HG02884 (cell line): ENCODE results near the gene DIPK1C.

Experiments
- ATAC-seq: cut with Tn5 transposase; IDR thresholded peaks from one replicate; pipeline ENCODE4 v1.9.1; 2021; ENCODE audit warnings: mild to moderate bottlenecking, moderate library complexity; ENCODE audit not compliant: unreplicated experiment

The DIPK1C gene

DNA sequence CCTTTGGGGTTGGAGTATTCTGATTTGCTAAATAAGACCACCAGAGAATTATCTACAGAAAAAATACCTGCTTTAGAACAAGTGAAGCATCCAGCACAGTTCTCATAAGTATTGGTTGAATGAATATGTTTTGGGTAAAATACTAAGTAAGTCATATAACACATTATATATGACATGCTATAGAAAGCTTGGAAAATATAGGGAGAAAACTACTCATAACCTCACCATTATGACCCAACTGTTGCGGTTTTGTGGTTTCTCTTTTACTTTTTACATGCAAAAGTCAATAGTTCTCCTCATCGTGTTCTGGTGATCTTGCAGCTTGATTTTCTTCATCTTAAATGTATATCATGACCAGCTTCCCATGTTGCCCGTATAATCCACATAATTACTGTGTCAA is 66.2 kb downstream of the DIPK1C start:
- no peak for ATAC-seq

DNA sequence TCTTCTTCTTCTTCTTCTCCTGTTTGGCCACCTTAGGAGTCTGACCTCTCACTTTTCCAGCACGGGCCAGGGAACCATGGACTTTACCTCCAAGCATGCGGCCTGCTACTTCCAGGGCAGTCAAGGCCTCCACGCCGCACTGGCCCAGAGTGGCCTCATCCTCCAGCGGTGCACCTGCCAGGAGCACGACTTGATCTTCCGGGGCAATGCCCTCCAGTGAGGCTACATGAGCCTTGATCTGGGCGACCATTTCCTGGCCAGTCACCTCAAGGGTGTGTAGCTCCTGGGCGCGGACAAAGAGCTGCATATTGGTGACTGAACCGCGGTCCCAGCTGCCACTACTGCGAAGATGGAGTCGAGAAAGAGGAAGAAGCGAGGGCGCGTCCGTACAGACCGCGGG is 67.1 kb downstream of the DIPK1C start:
- no peak for ATAC-seq

DNA sequence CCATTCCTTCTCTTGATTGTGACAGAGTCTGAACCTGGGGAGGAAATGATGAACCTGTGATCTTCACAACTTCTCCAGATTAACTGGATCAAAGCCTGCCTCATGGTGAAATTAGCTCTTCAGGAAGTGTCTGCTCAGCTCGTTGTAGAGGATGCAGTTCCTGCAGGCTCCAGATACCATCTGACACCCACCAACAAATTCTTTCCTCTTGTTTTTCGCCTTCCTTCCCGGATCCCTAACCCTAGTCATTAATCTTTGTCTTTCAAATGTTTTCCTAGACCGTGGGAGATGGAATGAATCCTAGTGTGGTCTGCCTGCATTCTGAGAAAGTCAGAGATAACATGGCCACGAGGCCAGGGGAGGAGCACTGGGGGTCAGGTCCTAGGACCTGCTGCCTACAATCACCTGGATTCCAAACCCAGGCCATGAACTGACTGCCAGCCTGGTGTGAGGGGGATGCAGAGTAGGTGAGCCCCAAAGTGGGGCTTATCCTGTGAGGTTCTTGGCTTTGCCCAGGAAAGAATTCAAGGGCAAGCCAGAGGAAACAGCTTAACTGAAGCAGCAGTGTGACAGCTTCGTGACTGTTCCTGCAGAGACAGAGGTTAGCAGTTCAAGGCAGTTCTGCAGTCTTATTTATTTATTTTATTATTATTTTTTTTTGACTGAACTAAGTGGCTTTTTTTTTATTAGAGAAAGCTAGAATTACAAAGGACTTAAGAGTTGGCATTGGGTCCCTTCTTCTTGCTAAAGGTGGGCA is 67.8 kb downstream of the DIPK1C start:
- ATAC-seq = no peak

DNA sequence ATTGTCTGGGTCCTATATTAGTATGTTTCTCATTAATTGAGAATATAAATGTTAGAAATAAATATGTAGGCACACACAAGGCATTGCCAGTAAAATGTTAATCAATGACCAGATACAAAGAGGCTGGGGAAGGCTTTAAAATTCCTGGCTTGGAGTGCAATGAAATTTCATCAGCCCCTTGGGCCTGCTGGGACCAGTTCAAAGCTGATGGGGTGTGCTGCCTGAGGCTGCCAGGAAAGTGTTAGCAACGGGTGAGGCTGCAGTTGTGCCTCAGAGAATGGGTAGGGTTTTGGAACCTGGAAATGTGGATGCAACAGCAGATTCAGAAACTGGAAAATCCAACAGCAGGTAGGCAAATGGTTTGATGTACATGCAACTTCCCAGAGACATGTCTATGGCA is 68.9 kb downstream of the DIPK1C start:
- ATAC-seq = no peak

DNA sequence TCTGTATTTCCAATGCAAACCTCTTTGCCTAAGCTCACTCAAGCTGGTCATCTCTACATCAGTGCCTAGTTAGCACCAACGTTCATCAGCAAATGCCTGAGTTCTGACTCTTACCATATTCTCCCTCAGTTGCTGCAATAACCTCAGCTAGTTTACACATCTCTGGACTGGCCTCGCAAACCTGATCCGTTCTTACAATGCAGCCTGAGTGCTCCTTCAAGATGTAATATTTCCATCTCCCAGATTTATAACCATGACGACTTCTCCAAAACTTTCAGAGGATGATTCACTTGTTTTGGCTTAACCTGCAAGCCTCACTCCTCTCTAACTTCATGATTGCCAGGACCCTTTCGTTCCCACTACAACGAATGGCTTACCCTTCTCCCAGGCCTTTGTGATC is 69.7 kb downstream of the DIPK1C start:
- ATAC-seq = no peak
